H9 (cell line): ENCODE results near the gene FEZ2. TPM values are rescaled to one million over a fixed set of nuclear protein-coding genes. Genes with fewer than 3 reads are reported as not detected.

Experiments used
- DNase-seq: peaks from one replicate; pipeline ENCODE4 v3.0.0-alpha.2; 2017
- H2AFZ ChIP-seq: one replicate; pipeline ENCODE4 v1.6.1; 2013; ENCODE audit warnings: mild to moderate bottlenecking, low read length, control low read depth, moderate library complexity
- H2AK5ac ChIP-seq: 2 replicates; pipeline ENCODE4 v1.6.1; 2013; ENCODE audit warnings: low read length, control low read depth, mixed read lengths; ENCODE audit not compliant: insufficient read length
- H2BK120ac ChIP-seq: one replicate; pipeline ENCODE4 v1.6.1; 2013; ENCODE audit warnings: low read depth, mild to moderate bottlenecking, low read length, control low read depth, inconsistent platforms; ENCODE audit not compliant: poor library complexity, severe bottlenecking
- H2BK12ac ChIP-seq: 2 replicates; pipeline ENCODE4 v1.6.1; 2013; ENCODE audit warnings: low read length, control low read depth, mixed read lengths, low read depth; ENCODE audit not compliant: insufficient read length
- H2BK15ac ChIP-seq: 2 replicates; pipeline ENCODE4 v1.6.1; 2013; ENCODE audit warnings: low read depth, low read length, control low read depth
- H2BK20ac ChIP-seq: one replicate; pipeline ENCODE4 v1.6.1; 2013; ENCODE audit warnings: low read depth, mild to moderate bottlenecking, low read length, control low read depth, inconsistent platforms; ENCODE audit not compliant: poor library complexity, severe bottlenecking
- H2BK5ac ChIP-seq: 2 replicates; pipeline ENCODE4 v1.6.1; 2013; ENCODE audit warnings: low read length, control low read depth, mixed read lengths; ENCODE audit not compliant: insufficient read length
- H3K14ac ChIP-seq: 2 replicates; pipeline ENCODE4 v1.6.1; 2013; ENCODE audit warnings: low read length, control low read depth; ENCODE audit not compliant: insufficient read depth
- H3K18ac ChIP-seq: 2 replicates; pipeline ENCODE4 v1.6.1; 2013; ENCODE audit warnings: low read depth, mild to moderate bottlenecking, mixed read lengths, low read length, control low read depth; ENCODE audit not compliant: insufficient read length
- H3K23ac ChIP-seq: 2 replicates; pipeline ENCODE4 v1.6.1; 2013; ENCODE audit warnings: low read length, control low read depth, mixed read lengths, low read depth; ENCODE audit not compliant: insufficient read length
- H3K23me2 ChIP-seq: 2 replicates; pipeline ENCODE4 v1.6.1; 2013; ENCODE audit warnings: low read depth, mild to moderate bottlenecking, mixed read lengths, low read length, control low read depth; ENCODE audit not compliant: insufficient read length, poor library complexity, severe bottlenecking
- H3K27ac ChIP-seq: 2 replicates; pipeline ENCODE4 v1.5.1; 2013; ENCODE audit warnings: low read length, control low read depth, mixed read lengths, low read depth; ENCODE audit not compliant: insufficient read length
- H3K27me3 ChIP-seq: 2 replicates; pipeline ENCODE4 v1.6.1; 2013; ENCODE audit warnings: low read length, control low read depth, inconsistent platforms; ENCODE audit not compliant: insufficient read depth
- H3K4ac ChIP-seq: 2 replicates; pipeline ENCODE4 v1.6.1; 2013; ENCODE audit warnings: low read depth, mild to moderate bottlenecking, control low read depth, inconsistent platforms, low read length, moderate library complexity
- H3K4me1 ChIP-seq: 2 replicates; pipeline ENCODE4 v1.6.1; 2013; ENCODE audit warnings: low read length, control low read depth, inconsistent platforms; ENCODE audit not compliant: insufficient read depth
- H3K4me2 ChIP-seq: 2 replicates; pipeline ENCODE4 v1.6.1; 2013; ENCODE audit warnings: low read length, control low read depth, mixed read lengths; ENCODE audit not compliant: insufficient read length, insufficient read depth
- H3K56ac ChIP-seq: 2 replicates; pipeline ENCODE4 v1.6.1; 2013; ENCODE audit warnings: low read depth, mild to moderate bottlenecking, mixed read lengths, low read length, control low read depth; ENCODE audit not compliant: insufficient read length
- H3K79me1 ChIP-seq: 2 replicates; pipeline ENCODE4 v1.6.1; 2013; ENCODE audit warnings: low read depth, mild to moderate bottlenecking, moderate library complexity, low read length, control low read depth, inconsistent platforms; ENCODE audit not compliant: insufficient read depth, poor library complexity, severe bottlenecking
- H3K79me2 ChIP-seq: 2 replicates; pipeline ENCODE4 v1.6.1; 2013; ENCODE audit warnings: low read length, control low read depth, inconsistent platforms; ENCODE audit not compliant: insufficient read depth
- H3K9ac ChIP-seq: 2 replicates; pipeline ENCODE4 v1.6.1; 2013; ENCODE audit warnings: low read length, control low read depth, mixed read lengths; ENCODE audit not compliant: insufficient read length; ENCODE audit errors: extremely low read depth
- H3K9me3 ChIP-seq: one replicate; pipeline ENCODE4 v1.6.1; 2013; ENCODE audit warnings: low read depth, low read length, inconsistent platforms; ENCODE audit not compliant: control insufficient read depth
- H3T11ph ChIP-seq: one replicate; pipeline ENCODE4 v1.6.1; 2013; ENCODE audit warnings: mild to moderate bottlenecking, low read length, control low read depth, inconsistent platforms
- H4K20me1 ChIP-seq: one replicate; pipeline ENCODE4 v1.6.1; 2013; ENCODE audit not compliant: control insufficient read depth, insufficient read length, insufficient read depth
- H4K5ac ChIP-seq: 2 replicates; pipeline ENCODE4 v1.6.1; 2013; ENCODE audit warnings: low read depth, mild to moderate bottlenecking, mixed read lengths, low read length, control low read depth; ENCODE audit not compliant: insufficient read length
- H4K8ac ChIP-seq: replicated peaks from 2 replicates; pipeline ENCODE4 v1.6.1; 2013; ENCODE audit warnings: low read length, control low read depth, mixed read lengths, low read depth; ENCODE audit not compliant: insufficient read length
- H4K91ac ChIP-seq: 2 replicates; pipeline ENCODE4 v1.6.1; 2013; ENCODE audit warnings: low read depth, mild to moderate bottlenecking, moderate library complexity, mixed read lengths, low read length, control low read depth; ENCODE audit not compliant: insufficient read length
- H3K27ac Mint-ChIP-seq, 3 experiments: 2 replicates in 2 of 3; 3 replicates in 1 of 3; pipeline ENCODE4 v1.8.0; 2020 to 2021; ENCODE audit warnings: mixed read lengths in 3 of 3, mild to moderate bottlenecking in 1 of 3, moderate library complexity in 1 of 3
- H3K27me3 Mint-ChIP-seq: 2 replicates; pipeline ENCODE4 v1.8.0; 2021; ENCODE audit warnings: low read depth, mild to moderate bottlenecking, moderate library complexity, mixed read lengths
- H3K36me3 Mint-ChIP-seq, 3 experiments: 2 replicates in 2 of 3; 3 replicates in 1 of 3; pipeline ENCODE4 v1.8.0; 2020 to 2021; ENCODE audit warnings: low read depth in 3 of 3, mixed read lengths in 3 of 3; ENCODE audit not compliant: insufficient read depth in 1 of 3
- H3K4me1 Mint-ChIP-seq, 2 experiments: 2 replicates each; pipeline ENCODE4 v1.8.0; 2020; ENCODE audit warnings: mixed read lengths in 2 of 2
- H3K4me3 Mint-ChIP-seq, 2 experiments: 2 replicates in 1 of 2; 3 replicates in 1 of 2; pipeline ENCODE4 v1.8.0; 2020 to 2021; ENCODE audit warnings: mild to moderate bottlenecking in 2 of 2, mixed read lengths in 2 of 2, moderate library complexity in 1 of 2
- H3K9me3 Mint-ChIP-seq, 2 experiments: 2 replicates in 1 of 2; 3 replicates in 1 of 2; pipeline ENCODE4 v1.8.0; 2020; ENCODE audit warnings: mild to moderate bottlenecking in 2 of 2, mixed read lengths in 2 of 2, moderate library complexity in 1 of 2
- WGBS: extraction: QIAGEN DNeasy Blood & Tissue Kit; methylation state at CpG from one replicate; pipeline ENCODE4 v1.1.7; 2013; ENCODE audit warnings: missing lambda C conversion rate, low lambda C conversion rate, mixed read lengths; ENCODE audit not compliant: insufficient read length; ENCODE audit errors: extremely low coverage; 5-methylcytosine and 5-hydroxymethylcytosine counted together
- total RNA-seq: library from RNA; stranded (reverse); gene quantifications from 2 replicates; pipeline ENCODE4 v1.2.1, GENCODE V29; 2021
- TF ChIP-seq, protein P1 (sequence below): fragments of 200-600 bp; sonication (generic); conservative IDR thresholded peaks from 3 replicates; pipeline ENCODE4 v1.8.0; 2021; ENCODE audit warnings: antibody characterized with exemption, mild to moderate bottlenecking

FEZ2 gene
- total RNA-seq, 1 experiment from 2014 or later: 27.7 TPM

- H3K36me3 Mint-ChIP-seq: peaks cover 6 to 30% (median 29%) of the 10 kb centered on the region in 3 experiments; a peak in 6 of 7 replicates
Measured at GRCh38 chr2:36554531-36554930, 43.4 kb downstream of the FEZ2 start.

More at GRCh38 chr2:36554531-36554930, 43.4 kb downstream of the FEZ2 start:
- H2BK12ac ChIP-seq: no peak overlapping the region
- H3K4me1 Mint-ChIP-seq: peaks cover 5% of the 10 kb centered on the region in 2 experiments
- DNase-seq: no peak
- H2AK5ac ChIP-seq: no peak overlapping the region
- no peaks in the 10 kb centered on the region for H3K27me3 Mint-ChIP-seq
- no peaks in the 10 kb centered on the region for H3K9me3 ChIP-seq
- WGBS: no CpG with 5 or more reads among the region's 1 CpG
- H2BK15ac ChIP-seq: no peak overlapping the region
- no peak overlapping the region for H3K4me2 ChIP-seq
- H2BK20ac ChIP-seq: no peak overlapping the region
- no peaks in the 10 kb centered on the region for H3K79me1 ChIP-seq
- no peaks in the 10 kb centered on the region for H3K23me2 ChIP-seq
- no peak overlapping the region for H3T11ph ChIP-seq
- H4K91ac ChIP-seq: no peak overlapping the region
- no peak overlapping the region for H3K23ac ChIP-seq
- H3K27ac Mint-ChIP-seq: no peak overlapping the region
- H3K4me3 Mint-ChIP-seq: no peak overlapping the region
- no peak overlapping the region for H3K14ac ChIP-seq
- no peaks in the 10 kb centered on the region for H3K9me3 Mint-ChIP-seq
- H4K5ac ChIP-seq: no peak overlapping the region
- no peak overlapping the region for H3K56ac ChIP-seq
- no peaks in the 10 kb centered on the region for H3K27me3 ChIP-seq
- H2BK120ac ChIP-seq: no peak overlapping the region
- H4K8ac ChIP-seq: no peak overlapping the region
- H3K4me1 ChIP-seq: no peaks in the 10 kb centered on the region
- no peak overlapping the region for H3K18ac ChIP-seq
- no peak overlapping the region for H2BK5ac ChIP-seq
- no peak overlapping the region for H3K27ac ChIP-seq
- no peak overlapping the region for H2AFZ ChIP-seq
- H3K9ac ChIP-seq: no peak overlapping the region
- H3K4ac ChIP-seq: no peak overlapping the region
- TF ChIP-seq, protein P1, sequence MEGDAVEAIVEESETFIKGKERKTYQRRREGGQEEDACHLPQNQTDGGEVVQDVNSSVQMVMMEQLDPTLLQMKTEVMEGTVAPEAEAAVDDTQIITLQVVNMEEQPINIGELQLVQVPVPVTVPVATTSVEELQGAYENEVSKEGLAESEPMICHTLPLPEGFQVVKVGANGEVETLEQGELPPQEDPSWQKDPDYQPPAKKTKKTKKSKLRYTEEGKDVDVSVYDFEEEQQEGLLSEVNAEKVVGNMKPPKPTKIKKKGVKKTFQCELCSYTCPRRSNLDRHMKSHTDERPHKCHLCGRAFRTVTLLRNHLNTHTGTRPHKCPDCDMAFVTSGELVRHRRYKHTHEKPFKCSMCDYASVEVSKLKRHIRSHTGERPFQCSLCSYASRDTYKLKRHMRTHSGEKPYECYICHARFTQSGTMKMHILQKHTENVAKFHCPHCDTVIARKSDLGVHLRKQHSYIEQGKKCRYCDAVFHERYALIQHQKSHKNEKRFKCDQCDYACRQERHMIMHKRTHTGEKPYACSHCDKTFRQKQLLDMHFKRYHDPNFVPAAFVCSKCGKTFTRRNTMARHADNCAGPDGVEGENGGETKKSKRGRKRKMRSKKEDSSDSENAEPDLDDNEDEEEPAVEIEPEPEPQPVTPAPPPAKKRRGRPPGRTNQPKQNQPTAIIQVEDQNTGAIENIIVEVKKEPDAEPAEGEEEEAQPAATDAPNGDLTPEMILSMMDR: no peak
- H4K20me1 ChIP-seq: no peaks in the 10 kb centered on the region
- H3K79me2 ChIP-seq: no peaks in the 10 kb centered on the region
